RPMI8226 (cell line): ENCODE data around the gene TSPAN4.
A peak's percentile ranks its signal among the peaks of the same experiment; 100 is the strongest.

Experiments
- DNase-seq: peaks from one replicate; pipeline ENCODE4 v3.0.0-alpha.2; 2015

Gene TSPAN4

DNA sequence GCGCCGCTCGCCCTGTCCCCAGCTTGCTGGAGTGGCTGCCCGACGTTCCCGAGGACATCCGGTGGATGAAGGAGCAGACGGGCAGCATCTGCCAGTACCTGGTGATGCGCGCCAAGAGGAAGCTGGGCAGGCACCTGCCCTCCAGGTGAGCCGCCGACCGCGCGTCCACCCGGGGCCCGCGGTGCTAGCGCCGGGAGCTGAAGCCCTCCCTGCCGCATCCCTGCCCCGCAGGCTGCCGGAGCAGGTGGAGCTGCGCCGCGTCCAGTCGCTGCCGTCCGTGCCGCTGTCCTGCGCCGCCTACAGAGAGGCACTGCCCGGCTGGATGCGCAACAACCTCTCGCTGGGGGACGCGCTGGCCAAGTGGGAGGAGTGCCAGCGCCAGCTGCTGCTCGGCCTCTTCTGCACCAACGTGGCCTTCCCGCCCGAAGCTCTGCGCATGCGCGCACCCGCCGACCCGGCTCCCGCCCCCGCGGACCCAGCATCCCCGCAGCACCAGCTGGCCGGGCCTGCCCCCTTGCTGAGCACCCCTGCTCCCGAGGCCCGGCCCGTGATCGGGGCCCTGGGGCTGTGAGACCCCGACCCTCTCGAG, 18.3 kb upstream of the TSPAN4 start:
- DNase-seq: no peak

DNA sequence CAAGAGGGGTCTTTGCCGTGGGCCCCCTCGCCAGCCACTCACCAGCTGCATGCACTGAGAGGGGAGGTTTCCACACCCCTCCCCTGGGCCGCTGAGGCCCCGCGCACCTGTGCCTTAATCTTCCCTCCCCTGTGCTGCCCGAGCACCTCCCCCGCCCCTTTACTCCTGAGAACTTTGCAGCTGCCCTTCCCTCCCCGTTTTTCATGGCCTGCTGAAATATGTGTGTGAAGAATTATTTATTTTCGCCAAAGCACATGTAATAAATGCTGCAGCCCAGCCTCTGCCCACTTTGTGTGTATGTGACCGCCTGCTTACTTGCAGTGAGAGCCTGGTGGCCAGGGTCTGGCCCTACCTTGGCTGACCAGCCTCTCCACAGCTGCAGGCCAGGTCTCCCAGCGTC, 17.7 kb upstream of the TSPAN4 start:
- DNase-seq: no peak

DNA sequence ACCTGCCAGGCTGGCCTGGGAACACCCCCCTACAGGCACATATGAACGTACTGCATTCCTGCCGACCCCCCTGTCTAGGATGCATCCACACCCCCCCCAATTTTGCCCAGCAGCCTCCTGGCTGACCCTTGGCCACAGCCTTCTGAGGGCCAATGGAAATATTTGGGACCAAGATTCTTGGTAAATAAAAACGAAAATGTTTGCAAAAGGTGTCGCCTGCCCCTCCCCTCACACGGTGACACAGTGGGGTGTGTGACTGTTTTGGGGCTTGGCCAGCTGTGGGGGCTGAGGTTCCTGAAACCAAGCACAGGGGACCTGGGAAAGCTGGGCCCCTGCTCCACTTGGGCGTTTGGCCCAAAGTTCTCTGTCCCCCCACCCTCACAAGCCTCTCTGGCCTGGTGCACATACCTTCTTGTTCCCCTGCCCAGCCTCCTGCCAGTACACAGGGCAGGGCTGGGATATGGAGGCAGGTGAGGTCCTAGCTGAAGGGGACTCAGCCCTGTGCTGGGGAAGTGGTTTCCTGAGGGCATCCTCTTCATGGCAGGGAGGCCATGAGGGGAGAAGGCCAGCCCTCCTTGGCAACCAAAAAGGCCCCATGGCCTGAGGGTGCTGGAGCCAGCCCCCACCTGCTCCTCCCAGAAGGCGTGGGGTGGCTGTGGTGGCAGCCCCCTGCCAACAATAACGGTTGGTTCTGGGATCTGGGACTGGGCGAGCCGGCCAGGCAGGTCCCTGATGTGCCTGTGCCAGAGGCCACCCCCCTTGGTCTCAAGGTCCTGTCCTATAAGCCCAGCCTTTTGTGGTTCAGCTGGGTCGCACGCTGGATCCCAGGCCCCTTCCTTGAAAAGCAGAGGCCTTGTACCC, 17.1 kb upstream of the TSPAN4 start:
- DNase-seq: no peak

DNA sequence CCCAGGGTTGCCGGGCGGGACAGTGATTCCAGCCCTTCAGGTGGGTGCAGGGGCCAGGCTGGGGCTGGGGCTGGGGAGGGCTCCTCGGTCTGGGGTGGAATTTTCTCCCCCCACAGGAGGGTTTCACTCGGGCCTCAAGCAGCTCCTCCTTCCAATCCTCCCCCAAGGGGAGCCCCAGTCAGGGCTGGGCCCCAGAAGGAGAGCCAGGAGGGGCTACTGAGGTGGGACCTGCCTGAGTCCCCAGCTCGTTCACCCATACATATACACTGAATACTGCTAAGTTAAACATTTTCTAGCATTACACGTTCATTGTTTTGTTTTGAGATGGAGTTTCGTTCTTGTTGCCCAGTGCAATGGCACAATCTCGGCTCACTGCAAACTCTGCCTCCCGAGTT, 16.4 kb upstream of the TSPAN4 start:
- DNase-seq: no peak

DNA sequence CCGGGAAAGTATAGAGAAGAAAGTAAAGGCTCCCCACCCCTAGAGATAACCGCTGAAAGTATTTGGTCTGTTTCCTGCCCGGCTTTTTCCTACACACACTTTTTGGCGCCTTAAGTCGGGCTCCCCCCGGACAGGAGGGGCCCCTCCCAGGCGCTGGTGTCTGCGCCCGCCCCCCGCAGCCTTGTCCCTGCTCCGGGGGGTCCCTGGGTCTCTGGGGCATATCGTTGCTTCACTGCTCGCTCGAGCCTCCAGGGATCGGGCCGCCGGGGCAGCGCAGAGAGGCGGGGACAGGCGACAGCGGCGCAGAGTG, 15.9 kb upstream of the TSPAN4 start:
- DNase-seq: no peak

DNA sequence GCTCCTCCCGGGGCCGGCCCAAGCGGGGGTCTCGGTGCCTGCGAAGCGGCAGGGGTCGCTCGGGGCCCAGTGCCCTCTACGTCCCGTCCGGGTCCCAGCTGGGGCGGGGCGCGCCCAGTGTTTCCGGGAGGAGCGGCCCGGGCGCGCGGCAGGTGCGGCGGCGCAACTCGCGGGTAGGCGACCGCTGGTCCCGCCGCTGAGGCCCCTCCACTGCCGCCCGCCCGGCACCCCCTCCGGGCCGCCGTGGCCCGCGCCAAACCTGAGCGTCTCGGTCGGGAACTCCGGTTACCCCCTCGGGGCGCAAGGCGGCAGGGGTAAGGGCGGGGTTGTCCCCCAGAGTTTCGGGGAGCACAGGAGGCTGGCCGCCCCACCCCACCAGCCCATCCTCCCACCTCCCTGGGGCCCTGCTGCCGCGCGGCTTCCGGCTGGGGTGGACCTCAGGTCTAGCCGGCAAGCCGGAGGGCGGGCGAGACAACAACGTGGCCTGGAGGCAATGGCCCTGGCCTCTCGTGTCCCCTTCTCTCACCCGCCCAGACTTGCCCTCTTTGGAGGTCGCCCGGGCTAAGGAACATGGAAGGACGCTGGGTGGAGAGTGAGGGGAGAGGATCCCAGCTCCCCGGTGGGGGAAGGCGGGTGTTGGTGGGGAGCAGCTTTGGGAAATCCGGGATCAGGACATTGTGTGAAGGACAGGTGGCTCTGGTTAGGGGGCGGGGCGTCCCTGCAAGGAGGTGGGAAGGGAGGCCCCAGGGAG, 15.3 kb upstream of the TSPAN4 start:
- peak; percentile 77 for DNase-seq

DNA sequence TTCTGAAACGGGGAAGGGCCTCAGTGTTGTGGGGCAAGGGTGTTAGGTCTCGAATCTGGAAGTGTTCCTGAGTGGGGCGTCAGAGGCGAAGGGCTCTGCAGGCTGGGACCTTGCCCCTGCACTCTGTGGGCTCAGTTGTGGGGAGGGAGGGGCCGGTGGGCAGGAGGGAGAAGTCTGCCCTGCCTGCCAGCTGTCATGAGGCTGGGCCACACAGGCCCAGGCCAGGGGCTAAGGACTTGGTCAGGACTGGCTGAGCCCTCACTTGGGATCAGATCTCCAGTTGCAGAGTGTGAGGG, 14.8 kb upstream of the TSPAN4 start, which contains the start of gene CRACR2B:
Gene CRACR2B, plus strand, starts transcription at position 23 of the 296 bp plus-strand sequence. CDS start 689 bp downstream, outside the sequence.
- no peak for DNase-seq

DNA sequence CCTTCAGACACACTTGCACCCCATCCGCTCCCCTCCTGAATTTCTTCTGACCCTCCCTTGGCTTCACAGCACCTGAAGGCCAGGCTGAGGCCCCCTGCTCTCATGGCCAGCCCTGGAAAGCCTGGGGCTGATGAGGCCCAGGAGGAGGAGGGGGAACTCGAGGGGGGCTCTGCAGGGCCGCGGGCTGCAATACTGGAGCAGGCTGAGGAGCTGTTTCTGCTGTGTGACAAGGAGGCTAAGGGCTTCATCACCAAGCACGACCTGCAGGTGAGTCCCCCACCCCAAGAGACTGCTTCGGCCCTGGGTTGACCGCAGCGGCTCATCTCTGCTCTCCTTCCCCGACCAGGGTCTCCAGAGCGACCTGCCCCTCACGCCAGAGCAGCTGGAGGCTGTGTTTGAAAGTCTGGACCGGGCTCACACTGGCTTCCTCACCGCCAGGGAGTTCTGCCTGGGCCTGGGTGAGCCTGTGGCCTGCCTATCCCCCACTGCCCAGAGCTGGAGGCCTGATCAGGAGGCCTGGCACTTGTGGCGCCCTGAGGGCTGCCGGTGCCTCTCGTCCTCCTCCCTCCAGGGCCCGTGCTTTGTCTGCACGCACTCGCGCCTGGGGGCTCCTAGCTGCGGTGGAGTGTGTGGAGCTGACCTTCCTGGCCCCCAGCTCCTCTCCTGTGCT, 14.0 kb upstream of the TSPAN4 start:
- DNase-seq: no peak

DNA sequence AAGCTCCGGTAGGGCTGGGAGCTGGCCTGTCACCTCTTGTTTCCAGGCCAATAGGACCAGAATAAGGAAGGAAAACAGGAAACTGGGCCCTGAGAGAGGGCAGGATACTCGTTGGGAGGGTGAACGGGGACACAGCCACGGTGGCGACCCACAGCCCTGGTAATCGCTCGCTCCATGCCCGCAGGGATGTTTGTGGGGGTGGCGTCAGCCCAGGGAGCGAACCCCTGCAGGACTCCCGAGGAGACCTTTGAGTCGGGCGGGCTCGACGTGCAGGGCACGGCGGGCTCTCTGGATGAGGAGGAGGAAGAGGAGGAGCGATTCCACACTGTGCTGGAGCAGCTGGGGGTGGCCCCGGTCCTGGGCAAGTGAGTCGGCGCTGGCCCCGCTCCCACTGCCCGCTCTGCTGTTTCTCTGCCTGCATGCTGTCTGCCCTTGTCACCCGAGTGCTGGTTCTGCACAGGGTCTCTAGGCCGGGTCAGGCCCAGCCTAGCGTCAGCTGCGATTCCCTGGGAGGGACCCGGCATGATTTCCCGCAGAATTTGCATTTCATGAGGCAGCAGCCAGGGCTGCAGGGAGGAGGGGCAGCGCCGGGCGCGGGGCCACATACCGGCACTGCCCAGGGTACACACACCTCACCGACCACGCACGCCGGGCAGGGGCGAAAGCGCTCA, 13.3 kb upstream of the TSPAN4 start:
- DNase-seq: no peak

DNA sequence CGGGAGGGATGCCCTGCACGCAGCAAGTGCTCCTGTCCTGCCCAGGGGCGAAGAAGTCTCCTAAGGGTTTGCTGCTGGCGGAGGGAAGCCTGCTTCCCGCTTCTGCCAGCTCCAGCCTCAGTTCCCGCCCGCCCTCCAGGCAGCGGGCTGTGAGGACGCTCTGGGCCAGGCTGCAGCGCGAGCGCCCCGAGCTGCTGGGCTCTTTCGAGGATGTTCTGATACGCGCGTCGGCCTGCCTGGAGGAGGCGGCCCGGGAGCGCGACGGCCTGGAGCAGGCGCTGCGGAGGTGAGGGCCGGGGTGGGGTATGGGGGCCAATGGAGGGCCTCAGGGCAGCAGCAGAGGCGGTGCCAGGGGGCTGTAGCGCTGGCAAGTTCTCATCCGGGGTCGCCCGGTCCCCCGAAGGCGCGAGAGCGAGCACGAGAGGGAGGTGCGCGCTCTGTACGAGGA, 12.8 kb upstream of the TSPAN4 start:
- DNase-seq: no peak

DNA sequence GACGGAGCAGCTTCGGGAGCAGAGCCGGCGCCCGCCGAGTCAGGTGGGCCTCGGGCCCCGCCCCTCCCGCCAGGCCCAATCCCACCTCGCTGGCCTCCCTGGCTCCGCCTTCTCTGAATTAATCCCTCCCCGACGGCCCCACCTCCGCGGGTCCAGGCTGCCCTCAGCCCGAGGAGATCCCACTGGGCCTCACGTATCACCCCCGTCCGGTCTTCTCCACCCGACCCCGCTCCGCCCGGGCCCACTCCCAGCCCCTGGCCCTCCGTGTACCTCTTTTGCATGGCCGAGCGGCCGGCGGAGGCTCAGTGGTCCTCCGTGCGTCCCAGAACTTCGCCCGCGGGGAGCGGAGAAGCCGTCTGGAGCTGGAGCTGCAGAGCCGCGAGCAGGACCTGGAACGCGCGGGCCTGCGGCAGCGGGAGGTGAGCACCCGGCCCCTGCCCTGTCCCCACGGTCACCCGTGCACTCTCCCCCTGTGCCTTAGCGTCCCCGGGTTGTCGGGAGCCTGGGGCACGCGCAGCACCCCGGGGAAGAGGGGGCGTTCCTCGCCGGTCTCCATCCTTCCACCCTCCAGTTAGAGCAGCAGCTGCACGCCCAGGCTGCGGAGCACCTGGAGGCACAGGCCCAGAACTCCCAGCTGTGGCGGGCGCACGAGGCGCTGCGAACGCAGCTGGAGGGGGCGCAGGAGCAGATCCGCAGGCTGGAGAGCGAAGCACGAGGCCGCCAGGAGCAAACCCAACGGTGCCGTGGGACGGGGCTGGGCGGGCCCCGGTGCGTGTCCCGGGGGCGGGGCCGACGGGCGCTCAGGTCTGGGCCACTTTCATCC, 12.1 kb upstream of the TSPAN4 start:
- peak; percentile 87 for DNase-seq

DNA sequence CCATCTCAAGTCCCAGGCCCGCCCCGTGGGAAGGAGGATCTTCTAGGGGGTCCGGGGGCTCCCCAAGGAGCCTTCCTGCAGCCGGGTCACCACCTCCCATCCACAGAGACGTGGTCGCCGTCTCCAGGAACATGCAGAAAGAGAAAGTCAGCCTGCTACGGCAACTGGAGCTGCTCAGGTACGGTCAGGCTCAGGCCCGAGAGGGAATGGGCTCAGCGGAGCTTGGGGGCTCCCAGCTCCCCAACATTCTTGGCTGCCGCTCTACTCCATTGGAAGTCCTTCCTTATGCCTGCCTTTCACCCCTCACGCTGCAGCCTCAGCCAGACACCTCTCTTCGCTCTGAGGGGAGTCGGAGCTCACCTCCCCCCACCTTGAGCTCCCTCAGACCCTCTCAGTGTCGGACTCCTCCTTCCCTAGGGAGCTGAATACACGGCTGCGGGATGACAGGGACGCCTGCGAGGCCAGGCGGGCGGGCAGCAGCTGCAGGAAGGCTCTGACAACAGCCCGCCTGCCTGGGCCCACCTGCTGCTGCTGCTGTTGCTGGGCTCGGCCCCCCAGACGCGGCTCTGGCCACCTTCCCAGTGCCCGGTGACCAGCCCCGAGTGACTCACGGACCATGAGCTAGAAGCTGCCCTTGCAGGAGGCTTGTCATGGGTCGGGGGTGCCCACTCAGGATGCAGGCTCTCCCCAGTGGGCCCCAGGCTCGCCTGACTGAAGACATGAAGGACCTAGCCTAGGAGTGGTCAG, 11.4 kb upstream of the TSPAN4 start:
- no peak for DNase-seq

DNA sequence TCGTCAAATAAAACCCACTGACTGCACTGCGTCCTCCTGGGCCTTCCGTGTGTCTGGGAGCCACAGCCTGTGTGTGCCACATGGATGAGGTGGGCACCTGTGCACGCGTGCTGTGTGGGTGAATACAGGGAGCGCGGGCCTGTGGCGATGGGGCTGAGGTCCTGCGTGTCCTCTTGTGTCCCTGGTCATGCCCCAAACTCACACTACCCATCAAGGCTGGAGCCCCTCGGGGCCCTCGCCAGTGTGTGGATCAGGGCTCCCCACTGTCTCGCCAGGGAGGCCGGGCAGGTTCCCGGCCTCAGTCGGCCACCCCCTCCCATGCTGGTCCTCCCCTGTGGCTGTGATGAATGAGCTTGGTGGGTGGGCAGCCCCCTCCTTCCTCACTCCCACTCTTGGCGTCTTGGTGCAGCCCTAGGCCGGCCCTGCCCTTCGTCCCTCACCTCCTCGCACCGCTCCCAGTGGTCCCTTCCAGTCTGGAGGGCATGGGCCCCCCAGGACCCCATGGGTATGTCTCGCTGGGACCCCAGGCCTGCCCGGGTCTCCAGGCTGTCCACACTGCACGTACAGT, 10.6 kb upstream of the TSPAN4 start:
- no peak for DNase-seq

DNA sequence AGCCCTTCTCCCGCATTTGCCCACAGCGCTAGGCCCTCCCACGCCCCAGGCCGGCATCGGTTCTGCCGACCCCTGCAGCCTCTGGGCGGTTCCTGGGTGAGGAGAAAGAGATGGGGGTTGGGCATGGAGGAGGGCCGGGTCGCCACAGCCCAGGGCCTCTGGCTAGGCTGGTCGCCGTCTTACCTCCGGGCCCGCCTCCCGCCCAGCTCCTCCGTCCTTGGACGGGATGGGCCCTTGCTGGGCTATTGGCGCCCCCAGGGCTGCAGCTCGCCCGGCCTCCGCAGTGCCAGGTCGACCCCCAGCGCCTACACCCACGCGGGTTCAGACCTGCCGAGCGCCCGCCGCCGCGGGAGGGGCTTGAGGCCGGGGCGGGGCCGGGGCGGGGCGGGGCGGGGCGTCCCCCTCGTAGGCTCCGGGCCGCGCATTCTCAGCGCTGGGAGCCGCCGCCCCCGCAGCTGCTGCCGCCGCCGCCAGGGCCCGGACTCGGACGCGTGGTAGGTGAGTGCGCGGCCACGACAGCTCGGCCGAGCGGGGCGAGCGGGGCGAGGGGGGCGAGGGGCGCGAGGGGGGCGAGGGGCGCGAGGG, 10.0 kb upstream of the TSPAN4 start, which contains the start of gene CD151:
Gene CD151, plus strand, starts transcription at position 424 of the 585 bp plus-strand sequence. CDS start 3,118 bp downstream, outside the sequence.
- DNase-seq: peak; percentile 80

DNA sequence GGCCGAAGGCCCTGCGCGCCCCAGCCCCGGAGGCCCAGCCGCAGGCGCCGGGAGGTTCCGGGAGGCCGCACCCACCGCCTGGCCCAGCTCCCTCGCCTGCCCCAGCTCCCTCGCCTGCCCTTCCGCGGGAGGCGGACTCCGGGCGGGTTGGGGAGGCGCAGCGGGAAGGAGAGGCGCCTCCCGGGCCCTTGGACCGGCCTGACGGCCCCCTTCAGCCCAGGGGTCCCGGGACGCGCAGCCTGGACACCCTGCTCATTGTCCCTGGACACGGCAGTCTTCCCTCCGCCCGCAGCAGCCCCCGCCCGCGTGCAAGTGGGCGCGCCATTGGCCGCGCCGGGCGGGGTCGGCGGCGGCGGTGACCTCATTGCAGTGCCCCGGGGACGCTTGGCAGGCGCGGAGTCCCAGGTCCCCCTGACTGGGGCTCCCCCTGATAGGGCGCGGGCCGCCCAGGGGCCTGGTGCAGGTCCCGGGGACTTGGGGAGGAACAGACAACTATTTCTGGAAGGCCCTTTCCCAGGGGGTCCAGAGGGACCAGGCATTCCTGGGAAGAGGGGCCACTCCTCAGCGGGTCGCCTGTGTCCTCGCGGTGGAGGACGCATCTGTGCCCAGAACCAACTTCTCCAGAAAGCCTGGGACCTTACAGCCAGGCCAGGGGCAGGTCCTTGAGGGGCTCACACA, 9.4 kb upstream of the TSPAN4 start:
- peak; percentile 60 for DNase-seq

DNA sequence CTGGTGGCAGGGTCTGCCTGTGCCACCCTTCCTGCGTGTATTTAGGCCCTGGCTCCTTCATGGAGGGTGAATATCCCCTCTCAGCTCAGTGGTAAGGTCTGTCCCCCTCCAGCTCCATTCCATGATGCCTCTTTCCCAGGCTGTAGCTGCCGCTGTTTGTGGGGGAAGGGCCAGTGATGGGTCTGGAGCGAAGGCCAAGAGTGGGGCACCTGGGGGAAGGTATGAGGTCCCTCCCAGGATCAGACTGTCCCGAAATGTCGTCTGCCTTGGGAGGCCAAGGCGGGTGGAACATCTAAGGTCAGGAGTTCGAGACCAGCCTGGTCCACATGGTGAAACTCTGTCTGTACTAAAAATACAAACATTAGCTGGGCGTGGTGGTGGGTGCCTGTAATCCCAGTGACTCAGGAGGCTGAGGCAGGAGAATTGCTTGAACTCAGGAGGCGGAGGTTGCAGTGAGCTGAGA, 8.8 kb upstream of the TSPAN4 start:
- no peak for DNase-seq

DNA sequence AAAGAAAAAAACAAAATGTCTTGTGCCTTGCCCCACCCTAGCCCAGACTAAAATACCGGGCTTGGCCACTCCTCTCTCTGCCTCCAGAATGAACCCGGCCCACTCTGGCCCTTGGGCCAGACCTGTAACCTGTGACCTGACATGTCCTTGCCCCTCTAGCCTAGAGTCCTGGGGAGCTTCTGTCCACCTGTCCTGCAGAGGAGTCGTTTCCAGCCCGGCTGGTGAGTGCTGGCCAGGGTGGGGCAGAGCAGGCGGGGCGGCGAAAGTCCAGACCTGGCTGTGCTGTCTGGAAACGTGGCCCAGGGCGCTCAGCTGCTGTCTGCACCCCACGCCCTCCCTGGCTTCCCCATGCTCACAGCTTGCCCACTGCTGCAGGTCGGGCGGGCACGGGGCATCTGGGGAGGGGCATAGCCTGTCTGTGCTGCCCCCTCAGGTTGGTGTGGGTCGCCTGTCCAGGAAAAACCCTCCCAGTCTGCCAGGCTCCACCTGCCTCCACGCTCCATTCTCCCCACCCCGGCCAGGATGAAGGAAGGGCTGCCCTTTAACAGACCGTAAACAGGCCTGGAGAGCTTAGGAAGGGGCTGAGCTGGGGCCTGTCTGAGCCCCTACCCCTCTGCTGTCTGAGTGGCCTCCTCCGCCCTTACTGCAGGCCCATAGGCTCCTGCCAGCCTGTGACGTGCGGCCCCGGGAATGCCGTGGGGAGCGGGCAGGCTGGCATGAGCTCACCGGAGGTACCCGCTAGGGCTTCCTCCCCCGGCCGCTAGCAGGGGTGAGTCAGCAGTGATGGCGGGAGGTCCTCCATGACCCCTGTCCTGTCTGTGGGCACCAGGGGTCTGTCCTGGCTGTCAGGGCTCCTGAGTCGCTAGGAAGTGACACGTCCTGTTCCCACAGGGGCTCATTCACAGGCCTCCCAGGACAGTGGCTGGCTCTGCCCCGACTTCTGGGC, 8.0 kb upstream of the TSPAN4 start:
- no peak for DNase-seq

DNA sequence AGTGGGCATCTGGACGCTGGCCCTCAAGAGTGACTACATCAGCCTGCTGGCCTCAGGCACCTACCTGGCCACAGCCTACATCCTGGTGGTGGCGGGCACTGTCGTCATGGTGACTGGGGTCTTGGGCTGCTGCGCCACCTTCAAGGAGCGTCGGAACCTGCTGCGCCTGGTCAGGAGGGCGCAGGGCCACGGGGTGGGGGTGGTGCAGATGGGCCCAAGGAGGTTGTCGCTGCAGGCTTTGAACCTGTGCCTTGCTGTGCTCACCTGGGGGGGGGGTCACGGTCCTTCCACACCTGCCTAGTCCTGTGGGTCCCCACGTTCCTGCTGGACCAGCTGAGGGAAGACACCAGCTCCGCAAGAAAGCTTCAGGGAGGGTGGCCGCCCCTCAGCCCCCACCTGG, 6.4 kb upstream of the TSPAN4 start:
- no peak for DNase-seq
